ENCODE data around the gene ARHGAP8.
"Not testable (repeated sequence)": the region's sequence is repeated elsewhere in the genome, so short reads cannot be mapped to it uniquely, and the experiment has no call there.

The ARHGAP8 gene

GRCh38 chr22:44740307-44740706, 12.1 kb upstream of the ARHGAP8 start:
- no peak for DNase-seq

- no peak for DNase-seq
These were observed 10.4 kb upstream of the ARHGAP8 start for GRCh38 chr22:44741929-44742328.

- no peak for DNase-seq
These were observed 9.1 kb upstream of the ARHGAP8 start for GRCh38 chr22:44743247-44743646.

- no peak for DNase-seq
These were observed 8.6 kb upstream of the ARHGAP8 start for GRCh38 chr22:44743804-44744211.

- no peak for DNase-seq
These were observed 6.3 kb upstream of the ARHGAP8 start for GRCh38 chr22:44745853-44746789.

GRCh38 chr22:44747784-44748127, 4.6 kb upstream of the ARHGAP8 start:
- not testable (repeated sequence) for DNase-seq

- no peak for DNase-seq
These were observed 3.9 kb upstream of the ARHGAP8 start for GRCh38 chr22:44748524-44748923.

GRCh38 chr22:44750481-44750880, 1.9 kb upstream of the ARHGAP8 start:
- DNase-seq: no peak

GRCh38 chr22:44753189-44754042, 1.0 kb downstream of the ARHGAP8 start:
- DNase-seq: no peak

GRCh38 chr22:44754998-44755397, 2.6 kb downstream of the ARHGAP8 start:
- DNase-seq: no peak

- no peak for DNase-seq
These were observed 3.0 kb downstream of the ARHGAP8 start for GRCh38 chr22:44755417-44755816.

- no peak for DNase-seq
These were observed 3.6 kb downstream of the ARHGAP8 start for GRCh38 chr22:44755956-44756361.

GRCh38 chr22:44758344-44758973, 6.1 kb downstream of the ARHGAP8 start:
- no peak for DNase-seq

GRCh38 chr22:44759001-44759400, 6.6 kb downstream of the ARHGAP8 start:
- no peak for DNase-seq

GRCh38 chr22:44759430-44760310, 7.3 kb downstream of the ARHGAP8 start:
- DNase-seq: no peak

- DNase-seq: no peak
These were observed 8.1 kb downstream of the ARHGAP8 start for GRCh38 chr22:44760476-44760875.

- no peak for DNase-seq
These were observed 8.7 kb downstream of the ARHGAP8 start for GRCh38 chr22:44761025-44761424.

- no peak for DNase-seq
These were observed 12.0 kb downstream of the ARHGAP8 start for GRCh38 chr22:44764373-44764772.

- no peak for DNase-seq
These were observed 12.6 kb downstream of the ARHGAP8 start for GRCh38 chr22:44764974-44765373.

- no peak for DNase-seq
These were observed 13.4 kb downstream of the ARHGAP8 start for GRCh38 chr22:44765571-44766285.

- no peak for DNase-seq
These were observed 20.7 kb downstream of the ARHGAP8 start for GRCh38 chr22:44773082-44773481.

- no peak for DNase-seq
These were observed 23.5 kb downstream of the ARHGAP8 start for GRCh38 chr22:44775862-44776261.
